Stimulated activated CD4-positive, alpha-beta T cell treated with anti-CD3 and anti-CD28 coated beads, TNF-alpha, amount 100 ng/mL, for 24 hours (primary cell): ENCODE data around the gene SCRG1.

Experiments
- DNase-seq, 3 experiments: peaks; one replicate each; pipeline ENCODE4 v3.0.0-alpha.2; 2020; ENCODE audit warnings: low read depth in 3 of 3

Gene SCRG1

DNA sequence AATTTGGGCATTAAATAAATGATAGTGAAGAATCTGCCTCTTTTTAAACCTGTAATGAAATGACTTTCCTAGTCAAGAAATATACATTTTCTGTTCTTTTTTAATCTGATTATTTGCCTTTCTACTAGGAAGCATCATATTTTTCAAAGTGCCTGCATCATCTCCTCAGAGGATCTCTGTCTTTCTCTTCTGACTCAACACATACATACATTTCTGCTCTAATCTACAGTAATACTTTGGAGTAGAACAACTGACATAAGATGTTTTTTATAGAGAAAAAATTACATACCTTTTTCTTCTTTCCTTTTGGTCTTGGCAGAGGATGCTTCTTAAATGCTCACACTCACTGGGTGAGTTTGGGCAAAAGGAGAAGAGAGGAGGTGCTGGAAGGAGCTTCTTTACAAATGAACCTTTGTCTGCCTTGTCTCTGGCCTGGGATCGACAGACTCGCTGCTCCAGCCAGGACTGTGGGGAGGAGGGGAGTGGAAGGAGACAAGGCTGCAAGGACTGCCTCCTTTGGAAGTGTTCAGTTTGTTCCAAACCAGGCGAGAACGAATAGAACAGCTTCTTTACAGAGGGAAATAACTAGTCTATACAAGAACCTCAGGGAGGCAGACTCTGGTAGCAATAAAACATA is at the start of gene SCRG1:
Gene SCRG1, minus strand, starts transcription at position 338 of the 637 bp plus-strand sequence. CDS start 7,702 bp downstream, outside the sequence.
- DNase-seq, result no peak

DNA sequence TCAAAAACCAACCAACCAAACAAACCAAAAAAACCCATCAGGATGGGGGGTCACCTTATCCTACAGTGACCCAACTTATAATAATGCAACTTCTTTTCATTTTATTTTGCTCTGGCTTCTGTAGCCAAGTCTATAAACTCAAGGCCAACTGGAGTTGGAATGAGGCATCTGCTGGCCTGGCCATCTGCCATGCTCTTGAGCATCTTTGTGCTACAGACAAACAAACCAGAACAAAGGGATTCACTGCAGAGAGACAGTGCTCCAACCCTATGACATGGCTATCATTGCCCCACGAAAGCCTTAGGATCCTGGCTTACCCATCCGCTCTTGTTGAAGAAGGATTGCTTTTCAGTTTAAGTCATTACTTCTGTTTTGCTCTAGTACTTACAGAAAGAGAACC is 49.2 kb upstream of the SCRG1 start:
- no peak for DNase-seq

DNA sequence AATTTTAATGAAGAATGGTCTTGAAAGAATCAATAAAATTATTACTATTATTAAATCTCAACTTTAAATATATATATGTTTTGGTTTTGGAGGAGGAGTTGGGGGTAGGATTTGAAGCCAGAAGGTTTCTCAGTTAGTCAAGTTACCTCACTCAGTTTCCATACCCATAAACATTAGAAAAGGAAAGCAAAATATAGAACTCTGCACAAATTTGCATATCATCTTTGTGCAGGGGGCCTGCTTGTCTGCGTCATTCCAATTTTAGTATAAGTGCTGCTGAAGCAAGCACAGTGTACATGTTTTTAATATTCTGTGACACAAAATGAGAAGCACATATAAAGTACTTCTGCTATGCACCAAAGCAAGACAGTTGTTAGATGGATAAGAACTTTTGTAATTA is 47.5 kb upstream of the SCRG1 start:
- DNase-seq, result no peak

DNA sequence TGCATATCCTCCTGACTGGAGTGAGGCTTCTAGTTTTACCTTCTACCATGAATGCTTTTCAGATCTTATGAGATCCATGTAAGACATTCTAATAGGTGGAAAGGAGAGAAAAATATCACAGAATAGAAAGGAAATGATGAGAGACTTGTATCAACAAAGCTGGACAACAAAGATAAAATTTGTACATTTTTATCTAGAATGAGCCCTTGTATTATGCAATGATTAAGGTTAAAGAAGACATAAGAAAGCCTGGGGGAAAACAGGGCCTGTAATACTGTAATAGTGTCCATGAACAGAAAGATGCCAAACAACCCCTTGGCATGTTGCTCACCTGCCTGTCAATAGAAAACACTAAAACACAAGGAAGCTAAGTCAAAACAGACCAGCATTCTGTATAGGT is 44.2 kb upstream of the SCRG1 start:
- DNase-seq, result no peak

DNA sequence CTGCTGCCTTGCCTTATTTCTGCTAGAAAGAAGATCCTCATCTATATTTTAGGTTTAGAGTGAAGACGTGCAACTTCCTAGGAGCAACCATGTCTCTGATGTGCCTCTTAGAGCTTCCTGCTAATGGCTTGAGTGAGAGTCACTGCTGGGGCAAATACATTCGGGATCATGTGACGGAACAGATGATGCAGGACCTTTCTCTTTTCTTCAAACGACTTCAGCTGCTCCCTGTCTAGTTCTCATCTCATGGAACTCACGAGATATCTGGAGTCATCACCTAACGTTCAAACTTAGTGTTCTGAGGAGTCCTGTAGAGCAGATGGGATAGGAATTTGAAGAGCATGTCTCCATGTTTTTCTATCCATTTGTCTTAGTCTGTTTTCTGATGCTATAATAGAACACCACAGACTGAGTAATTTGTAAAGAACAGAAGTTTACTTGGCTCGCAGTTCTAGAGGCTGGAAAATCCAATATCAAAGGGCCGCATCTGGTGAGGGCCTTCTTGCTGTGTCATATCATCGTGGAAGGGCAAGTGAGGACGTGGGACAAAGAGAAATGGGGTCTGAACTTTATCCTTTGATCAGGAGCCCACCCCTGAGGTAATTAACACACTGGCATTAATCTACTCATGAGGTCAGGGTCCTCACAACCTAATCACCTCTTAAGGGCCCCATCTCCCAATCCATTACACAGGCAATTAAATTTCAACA is 43.5 kb upstream of the SCRG1 start:
- DNase-seq, result no peak

DNA sequence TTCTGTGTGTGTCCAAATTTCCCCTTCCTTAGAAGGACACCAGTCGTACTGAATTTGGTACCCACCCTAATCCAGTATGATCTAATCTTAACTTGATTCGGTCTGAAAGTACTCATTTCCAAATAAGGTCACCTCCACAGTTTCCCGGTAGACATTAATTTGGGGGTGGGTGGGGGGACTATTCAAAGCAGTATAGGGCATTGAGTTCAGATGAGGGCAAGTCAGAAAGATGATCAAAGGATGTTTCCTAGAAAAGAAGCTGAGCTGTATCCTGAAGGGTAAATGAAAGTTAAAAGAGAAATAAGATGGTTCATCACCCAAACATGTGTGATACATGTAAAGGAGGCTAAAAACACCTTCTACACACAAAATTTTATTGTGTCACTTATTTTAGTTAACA is 42.0 kb upstream of the SCRG1 start:
- DNase-seq, result no peak

DNA sequence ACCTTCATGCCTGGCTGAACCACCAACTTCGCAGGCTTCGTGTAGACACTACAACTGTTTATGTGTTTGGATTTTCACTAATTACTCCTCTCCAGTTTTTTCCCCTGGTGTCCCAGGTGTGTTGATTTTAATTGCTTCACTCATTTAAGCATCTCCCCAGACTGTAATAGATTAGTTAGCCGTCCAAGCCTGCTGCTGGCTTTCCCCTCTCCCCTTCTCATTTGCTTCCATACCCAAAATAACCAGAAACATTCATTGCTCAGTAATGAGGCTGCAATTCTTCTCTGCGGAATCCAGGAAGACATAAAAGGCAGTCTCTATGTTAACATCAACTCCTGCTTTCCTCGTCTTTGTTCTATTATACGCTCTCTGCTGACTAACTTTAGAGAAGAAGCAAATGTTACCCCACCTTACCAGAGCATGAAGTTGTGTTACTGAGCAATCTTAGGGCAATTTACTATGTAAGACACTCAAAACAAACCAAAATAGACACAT is 37.9 kb upstream of the SCRG1 start:
- no peak for DNase-seq

DNA sequence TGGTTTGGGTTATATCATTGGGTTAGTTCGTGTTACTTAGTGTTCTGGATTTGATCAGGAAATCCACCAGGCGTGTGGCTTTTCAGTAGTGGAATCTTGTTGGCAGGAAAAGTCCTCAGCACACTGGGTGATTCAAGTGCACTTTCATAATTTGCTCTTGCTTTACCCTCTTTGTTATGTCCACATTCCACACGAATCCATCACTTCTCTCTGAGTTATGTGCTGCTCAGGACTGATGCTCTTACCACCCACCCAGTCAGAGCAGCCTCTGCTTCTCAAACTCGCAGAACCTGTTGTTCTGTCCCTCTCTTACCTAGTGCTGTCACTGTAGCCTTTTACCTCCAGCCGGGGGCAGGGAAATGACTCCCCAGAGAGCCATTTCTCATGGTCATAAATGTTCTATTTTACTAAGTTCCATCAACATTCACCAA is 37.2 kb upstream of the SCRG1 start:
- no peak for DNase-seq

DNA sequence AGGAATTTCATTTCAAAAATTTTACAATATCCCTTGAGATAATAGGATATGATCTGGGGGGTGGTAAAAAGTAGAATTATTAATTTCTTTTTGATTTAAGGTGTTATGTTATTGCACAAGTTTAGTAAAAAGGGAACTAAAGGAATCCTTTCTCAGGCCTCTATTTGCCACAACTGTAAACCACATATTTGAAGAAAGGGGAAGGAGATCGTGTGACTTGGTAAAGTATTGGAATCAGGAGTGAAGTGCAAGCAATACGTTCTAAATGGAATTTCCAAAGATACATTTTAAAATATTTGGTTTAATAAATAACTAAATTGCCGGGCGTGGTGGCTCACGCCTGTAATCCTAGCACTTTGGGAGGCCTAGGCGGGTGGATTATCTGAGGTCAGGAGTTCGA is 35.3 kb upstream of the SCRG1 start:
- DNase-seq, result no peak

DNA sequence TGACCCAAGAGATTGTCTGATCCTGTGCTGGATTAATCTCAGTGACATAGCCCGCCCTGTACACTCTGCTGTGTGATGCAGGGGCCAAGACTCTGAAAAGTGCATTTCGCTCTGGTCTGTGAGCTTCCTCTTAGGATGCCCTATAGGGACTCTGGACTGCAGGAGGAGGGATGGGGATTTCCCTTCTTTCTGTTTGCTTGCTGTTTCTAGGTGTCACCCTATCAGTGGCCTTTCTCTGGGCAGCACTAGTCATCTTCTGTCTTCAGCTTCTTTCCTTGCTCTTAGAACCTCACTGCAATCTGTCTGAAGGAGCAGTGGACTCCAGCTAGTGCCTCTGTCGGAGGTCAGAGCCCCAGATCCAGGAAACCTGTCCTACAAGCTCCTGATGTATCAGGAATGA is 34.5 kb upstream of the SCRG1 start:
- DNase-seq, result no peak

DNA sequence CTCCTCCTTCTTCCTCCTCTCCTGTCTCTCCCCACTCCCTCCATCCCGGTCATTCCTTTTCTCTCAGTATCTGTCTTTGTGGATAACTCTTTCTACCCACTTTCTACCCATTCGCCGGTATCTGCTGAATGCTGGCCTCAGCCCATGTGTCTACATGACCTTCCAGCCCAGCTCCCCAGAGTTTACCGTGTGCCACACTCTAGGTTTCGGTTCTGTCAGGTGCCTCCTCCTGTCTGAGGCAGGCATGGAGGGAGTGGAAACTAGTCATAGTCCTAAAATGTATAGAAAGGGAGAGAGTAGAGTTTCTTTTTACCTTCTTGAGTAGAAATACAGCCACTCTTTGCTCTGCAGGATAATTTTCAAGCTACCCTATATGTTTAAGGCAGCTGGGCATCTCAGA is 33.5 kb upstream of the SCRG1 start:
- DNase-seq, result no peak

DNA sequence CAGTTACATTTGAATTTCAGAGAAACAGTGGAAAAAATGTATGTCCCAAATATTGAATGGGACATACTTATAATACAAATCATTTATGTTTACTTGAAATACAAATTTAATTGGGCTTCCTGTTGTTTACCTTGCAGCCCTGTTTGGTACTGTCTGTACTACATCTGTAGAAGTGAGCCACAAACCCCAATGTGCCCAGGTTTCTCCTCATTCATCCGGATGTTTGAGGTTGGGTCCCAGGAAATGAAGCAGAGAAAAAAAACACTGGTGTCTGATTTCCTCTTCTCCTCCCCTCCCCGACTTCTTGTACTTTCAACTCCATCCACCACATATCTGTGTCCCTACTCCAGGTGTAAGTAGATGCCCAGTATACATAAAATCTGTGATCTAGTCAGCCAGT is 27.1 kb upstream of the SCRG1 start:
- DNase-seq, result no peak

DNA sequence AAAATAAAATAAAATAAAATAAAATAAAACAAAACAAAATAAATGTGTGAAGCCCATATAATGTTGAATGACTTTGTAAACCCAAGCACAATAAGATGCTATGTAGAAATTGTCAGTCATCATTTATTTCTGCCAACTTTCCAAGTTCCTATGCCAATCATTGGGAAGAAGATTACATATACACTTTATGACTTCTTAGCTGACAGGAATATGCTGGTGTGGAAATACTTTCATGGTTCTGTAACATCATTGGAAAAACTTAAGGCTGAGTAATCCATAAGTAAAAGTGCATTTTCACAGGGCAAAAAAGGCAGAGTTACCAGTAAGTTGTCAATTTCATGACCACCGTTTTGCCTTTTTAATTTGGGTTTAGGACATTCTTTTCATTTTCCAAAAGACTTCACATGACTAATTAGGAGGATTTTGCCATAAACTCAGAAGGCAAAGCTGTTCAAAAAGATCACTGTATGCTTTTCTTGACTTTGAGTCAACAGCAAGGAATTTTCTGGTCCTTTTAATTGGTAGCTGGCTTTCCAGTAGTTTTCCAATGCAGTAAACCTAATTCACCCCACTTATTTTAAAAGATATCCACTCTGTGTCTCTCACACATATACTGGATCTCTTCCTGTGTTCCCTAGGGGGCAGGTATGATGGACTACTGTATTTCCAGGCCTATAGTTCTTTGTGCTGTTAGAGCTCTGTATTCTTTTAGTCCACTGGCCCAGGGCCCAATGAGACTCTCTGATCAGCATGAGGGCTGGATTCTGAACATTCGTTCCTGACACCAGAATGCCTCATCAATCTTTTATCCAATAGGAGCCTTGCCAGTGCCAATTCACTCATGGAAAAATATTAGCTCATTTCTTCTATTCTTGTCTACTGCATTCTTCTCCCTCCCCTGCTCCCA is 26.2 kb upstream of the SCRG1 start:
- DNase-seq, result no peak

DNA sequence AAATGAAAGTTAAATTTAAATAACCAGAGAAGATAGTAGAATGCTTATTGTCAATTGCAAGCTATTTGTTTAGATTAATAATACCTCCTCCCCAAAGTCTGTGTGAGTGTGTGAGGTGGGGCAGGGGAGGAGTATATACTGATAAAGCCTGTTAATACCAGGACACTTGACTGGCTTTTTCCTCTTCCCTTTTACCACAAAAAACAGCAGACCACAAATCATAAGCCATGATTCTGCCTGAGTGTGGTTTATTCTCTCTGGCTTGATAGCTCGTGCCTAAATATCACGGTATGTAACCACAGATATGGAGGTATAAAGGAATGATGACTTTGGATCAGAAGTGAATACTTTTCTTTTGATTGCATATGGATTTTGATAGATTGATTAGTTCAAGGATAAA is 21.9 kb upstream of the SCRG1 start:
- no peak for DNase-seq

DNA sequence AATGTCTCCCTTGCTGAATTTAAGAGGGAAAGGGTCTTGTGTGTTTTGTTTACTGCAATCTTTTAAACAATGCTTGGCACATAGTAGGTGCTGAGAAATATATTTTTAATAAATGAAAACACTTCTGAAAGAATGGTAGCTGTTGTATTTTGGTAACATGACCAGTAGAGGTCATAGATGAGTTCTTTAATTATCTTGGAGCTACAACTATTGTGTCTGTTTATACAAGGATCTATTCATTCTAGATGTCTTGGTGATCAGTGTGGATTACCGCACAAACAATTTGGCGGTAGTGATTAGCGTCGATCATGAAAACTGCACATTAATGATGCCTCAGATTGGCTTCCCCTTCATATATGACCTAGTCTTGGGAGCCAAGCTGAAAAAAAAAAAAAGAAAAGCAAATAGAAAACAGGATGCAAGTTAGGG is 21.4 kb upstream of the SCRG1 start:
- no peak for DNase-seq

DNA sequence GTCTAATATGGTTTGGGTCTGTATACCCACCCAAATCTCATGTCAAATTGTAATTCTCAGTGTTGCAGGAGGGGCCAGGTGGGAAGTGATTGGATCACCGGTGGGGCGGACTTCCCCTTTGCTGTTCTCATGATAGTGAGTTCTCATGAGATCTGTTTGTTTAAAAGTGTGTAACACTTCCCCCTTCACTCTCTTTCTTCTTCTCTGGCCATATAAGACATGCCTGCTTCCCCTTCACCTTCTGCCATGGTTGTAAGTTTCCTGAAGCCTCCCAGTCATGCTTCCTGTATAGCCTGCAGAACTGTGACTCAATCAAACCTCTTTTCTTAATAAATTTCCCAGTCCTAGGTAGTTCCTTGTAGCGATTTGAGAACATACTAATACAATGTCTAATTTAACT is 19.7 kb upstream of the SCRG1 start:
- DNase-seq, result no peak

DNA sequence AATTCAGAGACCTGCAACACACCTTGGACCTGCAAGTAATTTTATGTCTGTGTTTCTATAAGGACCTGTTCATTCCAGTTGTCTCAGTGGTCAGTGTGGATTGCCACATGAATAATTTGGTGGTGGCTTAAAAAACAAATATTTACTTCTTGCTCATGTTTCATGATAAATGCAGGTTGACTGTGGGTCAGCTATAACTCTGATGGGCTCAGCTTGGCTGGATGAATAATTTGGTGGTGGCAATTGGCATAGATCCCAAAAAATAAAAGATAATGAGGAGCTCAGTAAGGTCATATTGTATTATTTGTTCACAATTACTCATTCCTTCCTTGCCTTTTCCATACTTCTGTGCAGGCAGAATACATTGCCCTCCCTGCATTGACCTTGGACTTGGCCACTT is 18.9 kb upstream of the SCRG1 start:
- no peak for DNase-seq

DNA sequence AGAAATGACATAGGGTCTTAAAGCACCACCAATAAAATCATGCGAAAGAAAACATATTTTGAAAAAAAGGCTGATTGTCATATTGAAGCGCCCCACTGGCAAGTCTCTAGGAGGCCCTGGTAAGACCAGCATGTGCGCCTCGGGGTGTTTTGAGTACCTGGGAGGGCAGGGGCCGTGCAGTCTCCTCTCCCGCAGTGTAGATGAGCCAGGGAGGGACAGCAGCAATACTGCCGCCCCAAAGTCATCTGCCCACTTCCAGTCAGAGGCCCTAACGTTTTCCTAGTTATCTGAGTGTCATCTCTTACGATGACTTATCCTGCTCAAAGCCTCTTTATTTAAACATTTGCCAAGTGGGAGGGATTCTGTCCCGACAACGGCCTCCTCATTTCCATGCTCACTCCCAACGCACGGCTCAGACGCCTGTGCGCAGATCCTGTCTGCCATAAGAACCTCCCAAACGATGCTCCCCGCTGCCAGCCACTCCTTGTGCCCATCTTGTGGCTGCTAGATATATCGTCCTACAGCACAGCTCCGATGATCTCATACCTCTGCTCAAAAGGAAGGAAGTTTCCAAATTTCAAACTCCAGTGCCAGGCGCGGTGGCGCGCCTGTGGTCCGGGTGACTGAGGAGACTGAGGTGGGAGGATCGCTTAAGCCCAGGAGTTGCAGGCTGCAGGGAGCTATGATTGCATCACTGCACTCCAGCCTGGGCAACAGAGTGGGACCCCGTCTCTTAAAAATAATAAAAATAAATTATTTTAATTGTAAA is 17.2 kb upstream of the SCRG1 start:
- DNase-seq, result no peak

DNA sequence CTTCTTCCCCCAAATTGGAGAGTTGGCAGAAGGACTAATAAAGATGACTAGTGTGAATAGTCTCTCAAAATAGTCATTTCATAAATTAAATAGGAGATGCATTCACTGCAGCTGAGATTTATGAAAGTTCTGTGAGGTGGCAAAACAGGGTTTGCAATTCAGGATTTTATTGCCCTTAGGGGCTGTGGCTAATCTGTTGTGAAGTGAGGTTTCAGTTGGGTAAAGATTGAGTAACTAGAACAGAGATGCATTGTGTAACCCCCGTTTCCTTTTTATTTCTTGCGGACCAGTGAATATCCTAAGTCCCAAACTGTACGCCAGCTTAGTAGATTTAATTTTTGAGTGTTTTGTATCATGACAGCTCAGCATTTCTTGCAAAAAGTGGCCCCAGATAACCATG is 16.2 kb upstream of the SCRG1 start:
- no peak for DNase-seq

DNA sequence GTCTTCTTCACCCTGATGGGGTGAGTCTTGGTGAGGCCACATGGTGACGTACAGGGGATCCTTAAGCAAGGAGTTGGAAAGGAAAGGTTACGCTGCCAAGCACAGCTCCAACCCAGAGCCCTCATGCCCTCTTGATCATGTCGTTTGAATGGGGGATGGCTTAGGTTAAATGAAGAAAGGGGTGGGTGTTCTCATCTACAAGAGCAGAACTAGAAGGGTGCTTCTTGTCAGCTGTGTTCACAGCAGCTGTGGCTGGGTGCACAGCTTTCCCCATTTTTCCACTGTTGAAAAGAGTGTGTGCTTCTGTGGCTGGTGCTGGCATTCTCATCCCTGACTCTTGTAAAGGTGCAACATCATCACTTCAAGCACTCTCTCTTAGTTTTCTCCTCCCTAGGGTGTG is 15.5 kb upstream of the SCRG1 start:
- no peak for DNase-seq

DNA sequence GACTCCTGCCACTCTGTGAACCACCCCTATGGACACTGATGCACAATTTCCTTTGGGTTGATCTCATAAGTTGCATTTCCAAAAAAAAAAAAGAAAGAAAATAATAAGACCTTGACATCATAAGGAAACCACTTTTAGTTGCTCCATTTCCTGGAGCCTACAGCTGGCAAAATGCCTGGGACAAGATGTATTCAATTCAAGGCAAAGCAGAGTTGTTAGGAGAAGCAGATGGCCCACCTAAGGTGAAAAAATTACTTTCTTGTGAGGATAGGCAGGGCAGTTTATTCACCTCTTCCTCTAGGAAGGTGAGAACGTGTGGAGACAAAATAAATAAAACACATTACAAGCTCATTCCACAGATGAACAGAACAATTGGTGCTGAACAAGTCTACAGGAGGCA is 14.1 kb upstream of the SCRG1 start:
- no peak for DNase-seq
